HFF-Myc (cell line): Measurements from ENCODE around the gene GALNT2.

Experiments
- DNase-seq: peaks from one replicate; pipeline ENCODE4 v3.0.0-alpha.2; 2011; ENCODE audit warnings: low read depth; ENCODE audit errors: extremely low read depth
- H3K4me3 ChIP-seq: replicated peaks from 2 replicates; pipeline ENCODE4 v1.5.1; 2011; ENCODE audit warnings: low read depth, mild to moderate bottlenecking, control low read depth, low read length
- CTCF ChIP-seq: IDR thresholded peaks from 2 replicates; pipeline ENCODE4 v1.5.1; 2012; ENCODE audit warnings: mild to moderate bottlenecking, low read depth, low read length, control low read depth; ENCODE audit errors: missing control alignments

Gene GALNT2

DNA sequence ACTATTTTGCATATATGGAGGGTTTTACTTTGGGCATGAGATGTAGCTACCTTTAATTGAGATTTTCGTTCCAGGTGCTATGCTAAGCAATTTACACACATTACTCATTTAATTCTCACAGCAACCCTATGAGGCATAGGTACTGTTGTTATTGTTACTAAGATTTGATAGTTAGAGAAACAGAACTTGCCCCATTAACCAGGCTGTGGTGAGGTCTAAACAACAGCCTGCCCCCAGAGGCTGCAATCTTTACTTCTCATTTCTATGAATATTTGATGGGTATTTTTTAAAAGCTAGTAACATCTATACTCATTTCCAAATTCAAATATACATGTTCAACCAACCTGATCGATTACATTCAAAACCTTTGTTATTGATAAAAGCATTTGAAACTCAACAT is 155.6 kb downstream of the GALNT2 start:
- no peak overlapping the region for H3K4me3 ChIP-seq
- DNase-seq: no peak
- TF ChIP-seq CTCF: no peak

DNA sequence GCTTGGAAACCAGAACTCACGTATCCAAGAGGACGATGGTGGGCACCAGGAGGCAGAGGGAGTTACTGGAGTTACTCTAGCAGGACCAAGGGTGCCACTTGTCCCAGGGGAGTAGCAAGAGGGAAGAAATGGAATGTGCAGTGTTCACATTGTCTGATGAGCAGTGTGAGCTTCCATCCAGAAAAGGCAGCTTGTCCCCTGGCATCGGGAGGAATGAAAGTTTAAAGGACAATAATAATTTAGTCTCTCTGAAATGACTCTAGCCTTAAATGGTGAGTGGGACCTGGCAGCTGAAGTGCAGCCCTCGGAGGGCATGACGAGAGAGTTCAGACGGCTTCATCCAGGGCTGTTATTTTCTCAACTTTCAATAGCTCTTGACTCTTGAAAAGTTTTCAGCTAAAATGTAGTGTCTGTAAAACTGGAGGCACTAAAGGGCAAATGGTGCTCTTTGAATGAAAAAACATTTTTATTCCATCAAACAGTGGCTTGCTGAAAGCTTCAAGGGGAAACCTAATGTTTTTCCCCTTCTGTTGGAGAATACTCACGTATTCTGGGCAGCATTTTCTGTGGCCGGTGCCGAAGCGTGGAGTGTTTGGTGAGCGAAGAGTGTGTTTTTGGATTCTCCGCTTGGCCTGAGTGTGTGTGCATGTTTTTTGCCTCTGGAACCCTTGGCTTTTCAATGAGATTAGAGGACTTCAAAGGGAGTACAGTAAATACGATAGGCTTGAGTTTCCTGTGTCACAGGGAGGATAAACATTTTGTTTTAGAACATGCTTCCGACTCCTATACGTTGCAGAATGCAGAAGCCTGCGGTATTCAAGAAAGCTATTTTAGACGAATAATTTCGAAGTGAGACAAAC is 157.3 kb downstream of the GALNT2 start:
- H3K4me3 ChIP-seq: no peak overlapping the region
- DNase-seq: no peak
- TF ChIP-seq CTCF: no peak

- TF ChIP-seq CTCF: no peak
- no peak for DNase-seq
- H3K4me3 ChIP-seq: no peak overlapping the region
These were observed 159.2 kb downstream of the GALNT2 start for GRCh38 chr1:230226007-230226800.

DNA sequence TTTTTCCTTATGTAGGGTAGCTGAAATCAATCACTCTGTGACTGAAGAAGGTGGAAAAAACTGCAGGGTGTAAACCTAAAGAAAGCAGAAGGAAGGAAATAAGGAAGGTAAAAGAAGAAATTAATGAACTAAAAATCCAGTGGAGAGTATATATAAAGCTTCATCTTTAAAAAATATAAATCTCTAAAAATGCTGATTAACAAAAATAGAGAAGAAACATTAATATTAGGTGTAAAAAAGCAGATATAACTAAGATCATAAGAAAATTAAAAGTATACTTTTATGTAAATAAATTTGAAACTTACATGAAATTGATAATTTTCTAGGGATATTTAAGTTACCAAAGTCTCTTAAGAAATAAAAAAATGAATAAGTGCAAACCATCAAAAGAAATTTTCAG is 159.8 kb downstream of the GALNT2 start:
- no peak for TF ChIP-seq CTCF
- no peak for DNase-seq
- no peak overlapping the region for H3K4me3 ChIP-seq

DNA sequence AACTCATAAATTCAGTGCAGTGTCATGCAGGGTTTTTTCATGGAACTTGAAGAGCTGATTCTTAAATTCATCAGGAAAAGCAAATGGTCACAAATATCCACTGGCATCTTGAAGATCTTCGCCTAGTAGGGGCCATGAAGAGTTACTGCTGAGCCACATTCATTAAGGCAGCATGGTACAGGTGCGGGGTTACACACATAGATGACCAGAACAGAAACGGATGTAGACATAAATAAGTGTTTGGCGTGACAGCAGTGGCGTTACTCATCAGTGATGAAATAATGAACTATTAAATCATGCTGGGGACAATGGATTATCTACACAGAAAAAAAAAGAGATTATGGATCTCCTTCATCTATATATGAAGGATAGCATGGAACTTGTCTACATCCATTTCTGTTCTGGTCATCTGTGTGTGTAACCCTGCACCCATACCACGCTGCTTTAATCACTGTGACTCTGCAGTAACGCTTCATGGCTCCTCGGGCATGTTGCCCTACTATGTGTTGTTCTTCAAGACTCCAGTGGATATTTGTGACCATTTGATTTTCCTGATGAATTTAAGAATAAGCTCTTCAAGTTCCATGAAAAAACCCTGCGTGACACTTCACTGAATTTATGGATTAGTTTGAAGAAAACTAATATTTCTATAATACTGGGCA is 161.3 kb downstream of the GALNT2 start:
- no peak overlapping the region for H3K4me3 ChIP-seq
- TF ChIP-seq CTCF: no peak
- no peak for DNase-seq

DNA sequence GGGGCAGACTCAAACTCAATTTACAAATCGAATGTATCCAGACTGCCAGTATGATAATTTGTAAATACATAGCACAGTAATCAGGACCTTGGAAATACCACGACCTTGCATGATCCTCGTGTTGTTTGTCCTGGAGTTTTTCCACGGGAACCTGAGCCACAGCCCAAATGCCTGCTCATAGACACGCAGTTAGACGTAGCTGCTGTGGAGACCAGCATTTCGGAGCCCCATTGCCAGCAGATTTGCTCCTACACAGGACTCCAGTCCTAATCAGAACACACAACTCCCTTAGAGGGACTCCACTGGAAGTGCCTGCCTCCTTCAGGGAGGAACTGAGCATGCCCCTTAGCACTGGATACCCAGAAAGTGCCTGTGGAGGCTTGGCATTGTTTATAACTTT is 163.2 kb downstream of the GALNT2 start:
- TF ChIP-seq CTCF: no peak
- DNase-seq: no peak
- no peak overlapping the region for H3K4me3 ChIP-seq
